Fibroblast of the conjunctiva (primary cell): ENCODE data around the gene RASAL2.
"Not testable (repeated sequence)": the region's sequence is repeated elsewhere in the genome, so short reads cannot be mapped to it uniquely, and the experiment has no call there.

Experiments used
- DNase-seq: peaks from one replicate; pipeline ENCODE4 v3.0.0-alpha.2; 2010; ENCODE audit warnings: low read depth

RASAL2 gene

DNA sequence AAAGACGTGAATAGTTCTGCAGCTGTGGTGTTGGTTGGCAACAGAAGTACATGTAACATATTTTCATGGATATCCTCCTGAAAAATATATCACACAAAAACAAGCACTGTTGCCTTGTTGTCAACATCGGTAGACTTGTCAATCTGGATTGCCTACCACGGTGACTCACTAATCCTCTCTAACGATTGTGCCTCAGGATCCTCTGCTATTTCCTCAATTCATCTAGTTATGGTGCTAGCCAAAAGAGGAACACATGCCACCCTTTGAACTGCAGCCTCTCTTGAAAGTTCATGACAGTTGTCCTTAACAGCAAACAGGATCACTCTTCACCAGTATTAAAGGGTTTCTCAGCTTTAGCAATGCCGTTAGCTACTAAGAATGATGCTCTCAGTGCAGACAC is 25.7 kb downstream of the RASAL2 start:
- no peak for DNase-seq

DNA sequence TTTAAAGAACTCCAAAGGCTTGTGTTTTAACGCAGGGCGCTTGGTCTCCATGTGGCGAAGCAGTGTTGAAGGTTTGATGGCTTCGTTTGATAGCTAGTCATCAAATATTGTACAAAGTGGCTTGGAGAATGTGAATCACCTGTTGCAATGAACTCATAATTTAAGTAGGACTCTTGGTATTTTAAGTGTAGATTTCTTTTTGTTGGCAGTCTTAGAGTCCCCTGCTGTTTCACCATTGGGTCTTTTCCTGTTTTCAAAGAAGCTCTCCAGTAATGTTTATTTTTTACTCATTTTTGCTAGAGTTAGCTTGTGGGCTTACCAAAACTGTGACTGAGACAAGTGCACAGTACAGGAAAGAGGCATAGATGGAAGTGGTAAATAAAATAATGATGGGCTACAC is 26.2 kb downstream of the RASAL2 start:
- no peak for DNase-seq

GRCh38 chr1:178120520-178121052 is 26.7 kb downstream of the RASAL2 start:
- DNase-seq: not testable (repeated sequence)

DNA sequence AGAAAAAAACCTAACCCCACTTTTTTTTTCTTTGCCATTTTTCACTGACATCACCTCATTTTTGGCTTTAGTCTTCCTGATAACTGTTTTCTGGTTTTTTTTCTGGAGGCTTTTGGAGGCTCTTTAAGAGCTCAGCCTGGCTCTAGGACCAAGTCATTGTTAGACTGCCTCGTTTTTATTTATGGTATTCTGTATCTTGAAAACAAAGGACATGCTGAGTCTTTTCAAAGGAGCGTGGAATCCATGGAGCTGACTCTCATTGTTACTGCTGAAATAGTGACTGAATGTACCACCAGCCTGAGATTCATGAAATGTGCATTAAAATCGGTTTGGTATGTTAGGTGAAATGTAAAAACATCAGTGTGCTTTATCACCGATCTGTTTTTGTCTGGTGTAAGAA is 28.0 kb downstream of the RASAL2 start:
- no peak for DNase-seq

GRCh38 chr1:178122283-178122682 is 28.4 kb downstream of the RASAL2 start:
- DNase-seq: no peak

DNA sequence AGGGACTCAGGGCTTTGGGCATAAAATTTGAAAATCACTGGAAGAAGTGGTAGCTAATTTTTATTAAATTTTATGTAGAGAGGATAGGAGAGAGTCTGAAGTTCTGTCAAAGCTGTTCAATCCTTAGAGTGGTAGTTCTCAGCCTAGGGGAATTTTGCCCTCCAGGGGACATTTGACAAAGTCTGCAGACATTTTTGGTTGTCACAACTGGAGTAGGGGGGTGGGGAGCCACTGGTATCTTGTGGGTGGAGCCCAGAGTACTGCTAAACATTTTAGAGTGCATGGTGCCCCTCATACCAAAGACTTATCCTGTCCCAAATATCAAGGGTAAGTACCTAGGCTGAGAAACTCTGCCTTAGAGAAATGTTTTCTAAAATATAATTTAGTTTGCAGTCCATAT is 30.2 kb downstream of the RASAL2 start:
- no peak for DNase-seq

GRCh38 chr1:178126261-178126660 is 32.4 kb downstream of the RASAL2 start:
- no peak for DNase-seq

- peak; percentile 62 for DNase-seq
Observed at GRCh38 chr1:178126741-178127185, 32.9 kb downstream of the RASAL2 start.

DNA sequence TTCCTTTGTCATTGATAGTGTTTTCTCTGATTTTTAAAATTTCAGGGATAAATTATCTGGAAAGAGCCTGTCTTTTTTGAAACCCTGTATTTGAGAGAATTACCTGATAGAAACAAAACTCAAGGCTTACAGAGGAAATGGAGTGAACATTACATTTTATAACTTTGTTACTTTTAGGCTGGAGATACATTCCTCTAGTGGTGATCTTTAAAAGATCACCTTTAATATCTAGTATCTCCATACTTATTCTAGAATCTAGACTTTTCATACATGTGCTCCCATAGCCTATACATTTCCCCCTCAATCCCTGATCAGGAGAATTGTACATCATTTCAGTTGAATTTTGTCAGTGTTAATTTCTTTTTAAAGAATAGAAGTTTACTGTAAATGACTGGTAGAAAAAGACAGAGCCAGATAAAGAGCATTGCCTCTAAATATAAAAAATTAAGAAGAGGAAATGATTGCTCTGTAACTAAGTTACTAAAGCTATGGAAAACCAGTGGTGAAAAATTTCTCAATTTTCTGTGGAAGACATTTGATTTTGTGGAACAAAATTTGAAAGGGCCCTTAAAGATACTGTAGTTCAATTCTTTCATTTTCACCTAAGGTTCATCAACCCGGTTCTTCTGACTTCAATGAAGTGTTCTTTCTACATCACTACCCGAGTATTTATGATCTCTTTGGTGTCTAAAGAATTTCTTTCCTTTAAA is 33.7 kb downstream of the RASAL2 start:
- DNase-seq: no peak

DNA sequence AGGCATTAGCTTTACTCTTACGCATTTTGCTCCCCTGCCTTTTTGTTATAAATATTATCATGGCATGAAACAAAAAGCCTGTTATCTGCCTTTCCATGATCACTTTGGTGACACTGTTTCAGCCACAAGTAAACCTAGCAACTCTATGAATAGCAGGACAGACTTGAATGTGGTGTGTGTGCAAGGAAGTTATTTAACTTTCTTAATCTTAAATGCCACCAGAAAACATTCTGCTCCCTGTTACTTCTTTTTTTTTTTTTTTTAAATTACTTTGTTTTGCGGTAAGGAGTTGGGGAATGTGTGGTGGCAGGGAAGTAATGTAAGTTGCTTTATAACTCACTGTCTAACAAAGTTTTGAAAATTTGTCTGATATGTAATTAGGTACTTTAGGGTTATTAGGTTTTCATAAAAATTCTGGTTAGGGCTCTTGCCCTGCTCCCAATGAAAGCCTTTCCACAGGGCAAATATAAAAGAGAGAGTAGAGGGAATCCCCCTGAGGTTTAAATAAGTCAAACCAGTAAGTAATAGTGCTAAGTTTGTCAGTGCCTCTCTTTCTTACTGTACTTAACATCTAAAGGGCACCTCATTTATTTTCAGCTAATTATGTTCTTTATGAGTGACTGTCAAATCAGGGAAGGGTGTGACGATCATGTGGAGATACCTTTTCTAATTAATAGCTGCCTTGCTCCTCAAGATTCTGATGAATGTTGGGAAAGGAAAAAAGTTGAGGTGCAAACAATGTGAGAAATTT is 39.5 kb downstream of the RASAL2 start:
- DNase-seq: no peak

GRCh38 chr1:178134061-178134460 is 40.2 kb downstream of the RASAL2 start:
- DNase-seq: peak; percentile 61

DNA sequence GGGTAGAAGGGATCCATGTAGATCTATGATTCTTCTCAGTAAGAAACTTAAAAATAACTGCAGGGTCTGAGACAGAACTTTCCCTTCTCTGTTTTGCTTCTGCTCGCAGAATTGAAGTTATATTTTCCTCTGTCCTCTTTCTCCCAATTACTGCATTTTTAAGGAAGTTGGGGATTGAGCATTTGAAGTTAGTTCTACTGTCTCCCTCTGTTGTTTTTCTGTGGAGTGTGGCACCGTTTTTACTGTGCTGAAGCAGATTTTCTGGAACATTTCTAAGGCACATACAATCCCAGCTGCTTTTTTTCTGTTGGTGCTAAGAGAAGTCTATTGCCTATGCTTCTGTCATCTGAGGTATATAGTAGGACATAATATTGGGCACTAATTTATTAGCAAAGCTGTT is 43.3 kb downstream of the RASAL2 start:
- no peak for DNase-seq

- no peak for DNase-seq
Observed at GRCh38 chr1:178142806-178143205, 48.9 kb downstream of the RASAL2 start.

DNA sequence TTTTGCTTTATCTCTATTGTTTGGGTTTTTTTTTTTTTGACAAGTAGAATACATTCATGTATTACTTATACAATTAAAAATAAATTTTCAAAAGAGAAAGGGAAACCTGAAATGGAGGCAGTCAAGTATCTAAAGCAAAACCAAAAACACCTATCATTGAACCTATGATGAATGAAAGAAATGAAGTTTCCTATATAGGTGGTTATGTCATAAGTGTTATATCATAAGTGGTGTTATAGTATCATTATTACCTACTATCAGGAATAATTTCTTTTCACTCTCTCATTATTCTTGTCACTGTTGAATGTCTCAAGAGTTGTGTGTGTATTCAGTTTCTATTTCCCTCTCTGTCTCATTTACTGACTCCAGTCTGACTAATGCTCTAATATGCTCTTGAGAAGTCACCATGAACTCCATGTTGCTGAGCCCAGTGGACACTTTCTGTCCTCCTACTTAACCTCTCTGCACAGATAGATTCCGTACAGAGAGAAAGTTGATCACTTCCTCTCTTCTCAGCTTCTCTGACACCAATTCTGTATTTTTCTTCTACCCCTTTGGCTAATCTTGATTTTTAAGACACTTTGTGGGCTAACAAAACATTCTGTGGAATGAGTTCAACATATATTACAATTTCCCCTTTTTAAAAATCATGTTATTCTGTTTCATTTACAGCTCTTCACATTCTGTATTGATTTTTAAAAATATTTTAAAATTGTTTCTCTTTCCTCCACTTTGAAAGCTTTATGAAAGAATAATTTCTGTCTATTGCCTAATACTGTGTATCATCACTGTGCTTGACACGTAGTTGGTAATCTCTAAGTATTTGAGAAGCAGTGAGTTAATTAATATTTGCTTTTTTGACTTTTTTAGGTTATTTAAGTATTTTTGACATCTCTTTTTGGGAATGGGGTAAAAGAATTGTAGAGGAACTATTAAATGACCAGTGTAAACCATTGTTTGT is 50.1 kb downstream of the RASAL2 start:
- DNase-seq: no peak

GRCh38 chr1:178145605-178146004 is 51.7 kb downstream of the RASAL2 start:
- DNase-seq: no peak

GRCh38 chr1:178146436-178146835 is 52.5 kb downstream of the RASAL2 start:
- DNase-seq: no peak

DNA sequence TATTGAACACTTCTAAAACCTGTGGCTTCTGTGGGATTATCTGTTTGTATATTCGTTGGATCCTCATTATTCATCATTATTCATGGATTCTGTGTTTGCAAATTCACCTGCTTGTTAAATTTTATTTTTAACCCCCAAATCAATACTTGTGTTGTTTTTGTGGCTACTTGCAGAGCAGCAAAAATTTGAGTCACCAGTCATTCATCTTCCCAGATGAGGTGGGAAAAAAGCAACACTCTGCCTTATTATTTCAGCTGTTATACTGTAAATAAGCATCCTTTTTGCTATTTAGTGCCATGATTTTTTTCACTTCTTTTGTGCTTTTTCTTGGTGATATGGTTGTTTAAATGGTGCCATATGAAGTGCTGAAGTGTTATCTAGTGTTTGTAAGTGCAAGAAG is 56.7 kb downstream of the RASAL2 start:
- no peak for DNase-seq

- no peak for DNase-seq
Observed at GRCh38 chr1:178151831-178152230, 57.9 kb downstream of the RASAL2 start.

GRCh38 chr1:178155481-178156255 is 61.8 kb downstream of the RASAL2 start:
- no peak for DNase-seq

DNA sequence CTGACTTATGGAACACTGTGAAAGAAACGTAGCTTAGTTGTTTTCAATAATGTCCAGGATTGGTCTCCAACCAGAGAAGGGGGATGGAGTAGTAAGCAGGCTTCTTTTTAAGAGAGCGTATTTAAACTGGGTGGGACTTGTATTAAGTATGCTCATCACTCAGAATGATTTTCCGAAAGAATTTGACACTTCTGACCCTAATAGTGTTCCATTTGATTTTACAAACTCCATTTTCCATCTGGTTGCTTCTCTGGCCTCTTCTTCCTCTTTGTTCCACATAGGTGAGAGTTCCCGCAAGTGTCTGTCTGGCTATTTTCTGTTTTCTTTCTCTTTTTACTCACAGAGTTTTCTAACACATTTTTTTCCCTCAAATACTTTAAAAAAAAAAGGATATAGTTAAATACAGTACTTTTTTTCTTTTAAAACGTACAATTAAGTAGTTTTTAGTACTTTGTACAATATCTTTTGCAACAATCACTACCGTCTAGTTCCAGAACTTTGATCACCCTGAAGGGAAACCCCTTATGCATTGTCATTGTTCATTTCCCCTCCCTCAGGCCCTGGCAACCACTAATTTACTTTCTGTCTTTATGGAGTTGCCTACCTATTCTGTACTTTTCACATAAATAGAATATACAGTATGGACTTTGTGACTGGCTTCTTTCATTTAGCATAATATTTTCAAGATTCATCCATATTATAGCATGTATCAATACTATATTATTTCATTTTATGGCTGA is 67.0 kb downstream of the RASAL2 start:
- DNase-seq: no peak

GRCh38 chr1:178161516-178161915 is 67.6 kb downstream of the RASAL2 start:
- no peak for DNase-seq
